A549 (cell line): ENCODE data around the gene HEPHL1.

Experiments
- JUN ChIP-seq, 2 experiments: fragments of >200 bp; sonication (Bioruptor Twin); formaldehyde crosslinking; IDR thresholded peaks; 2 replicates in 1 of 2; 3 replicates in 1 of 2; pipeline ENCODE4 v1.6.1; 2016 to 2017
- MYC ChIP-seq: IDR thresholded peaks from 2 replicates; pipeline ENCODE4 v1.6.1; 2012; ENCODE audit warnings: mild to moderate bottlenecking, inconsistent platforms, low read length, improper control_type of control experiment, borderline replicate concordance
- PHF8 ChIP-seq: fragments of 200-600 bp; sonication (generic); IDR thresholded peaks from 2 replicates; pipeline ENCODE4 v1.6.1; 2016; ENCODE audit warnings: low read depth, mild to moderate bottlenecking, antibody characterized with exemption, moderate library complexity, borderline replicate concordance
- POLR2A ChIP-seq: IDR thresholded peaks from 2 replicates; pipeline ENCODE4 v1.6.1; 2012; ENCODE audit warnings: mild to moderate bottlenecking, low read length
- RNF2 ChIP-seq: fragments of 200-600 bp; sonication (generic); IDR thresholded peaks from 2 replicates; pipeline ENCODE4 v1.6.1; 2016; ENCODE audit warnings: low read depth, mild to moderate bottlenecking, antibody characterized with exemption, moderate library complexity, borderline replicate concordance

GRCh38 chr11:93984936-93985335 is 36.2 kb upstream of the HEPHL1 start:
- TF ChIP-seq RNF2, result no peak
- no peak for TF ChIP-seq MYC
- no peak for TF ChIP-seq PHF8
- no peak for TF ChIP-seq JUN (IDR thresholded peaks at IDR 0.05)
- TF ChIP-seq POLR2A, result no peak
